ENCODE measurements around the gene SECISBP2L.

DNA sequence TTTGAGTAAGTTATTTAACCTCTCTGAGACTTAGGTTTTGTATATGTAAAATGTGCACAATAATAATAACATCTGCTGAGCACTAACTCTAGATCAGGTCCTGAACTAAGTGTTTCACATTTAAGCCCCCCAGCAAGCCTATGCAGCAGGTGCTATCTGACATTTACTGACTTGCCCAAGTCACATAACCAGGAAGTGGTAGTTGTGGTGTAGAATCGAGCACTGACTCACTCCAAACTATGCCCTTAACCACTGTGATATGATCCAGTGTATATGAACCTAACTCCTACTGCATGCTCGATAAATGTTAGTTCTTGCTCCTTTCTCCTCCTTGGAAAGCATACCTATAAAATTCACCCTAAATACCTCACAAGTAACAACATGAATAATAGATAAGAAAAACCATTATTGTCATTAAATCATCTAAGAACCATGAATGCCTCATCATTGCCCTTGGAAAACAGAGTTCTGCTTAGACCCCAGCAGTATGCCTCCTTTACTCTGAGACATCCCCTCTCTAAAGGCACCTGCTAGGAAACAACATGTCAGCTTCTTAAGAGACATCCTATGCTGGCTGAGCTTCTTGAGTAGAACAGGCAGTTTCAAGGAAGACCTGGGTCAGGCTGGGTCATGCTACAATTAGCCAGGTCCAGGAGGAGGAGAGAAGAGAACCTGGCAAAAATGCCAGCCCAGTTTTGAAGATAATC, 79.5 kb downstream of the SECISBP2L start:
- TF ChIP-seq, protein P1, sequence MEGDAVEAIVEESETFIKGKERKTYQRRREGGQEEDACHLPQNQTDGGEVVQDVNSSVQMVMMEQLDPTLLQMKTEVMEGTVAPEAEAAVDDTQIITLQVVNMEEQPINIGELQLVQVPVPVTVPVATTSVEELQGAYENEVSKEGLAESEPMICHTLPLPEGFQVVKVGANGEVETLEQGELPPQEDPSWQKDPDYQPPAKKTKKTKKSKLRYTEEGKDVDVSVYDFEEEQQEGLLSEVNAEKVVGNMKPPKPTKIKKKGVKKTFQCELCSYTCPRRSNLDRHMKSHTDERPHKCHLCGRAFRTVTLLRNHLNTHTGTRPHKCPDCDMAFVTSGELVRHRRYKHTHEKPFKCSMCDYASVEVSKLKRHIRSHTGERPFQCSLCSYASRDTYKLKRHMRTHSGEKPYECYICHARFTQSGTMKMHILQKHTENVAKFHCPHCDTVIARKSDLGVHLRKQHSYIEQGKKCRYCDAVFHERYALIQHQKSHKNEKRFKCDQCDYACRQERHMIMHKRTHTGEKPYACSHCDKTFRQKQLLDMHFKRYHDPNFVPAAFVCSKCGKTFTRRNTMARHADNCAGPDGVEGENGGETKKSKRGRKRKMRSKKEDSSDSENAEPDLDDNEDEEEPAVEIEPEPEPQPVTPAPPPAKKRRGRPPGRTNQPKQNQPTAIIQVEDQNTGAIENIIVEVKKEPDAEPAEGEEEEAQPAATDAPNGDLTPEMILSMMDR (IDR thresholded peaks at IDR 0.05): no peak
- no peak for TF ChIP-seq POLR2A (IDR thresholded peaks at IDR 0.05)

All from right lobe of liver (tissue), 4 donors.